GM10248 (cell line): ENCODE results near the gene NEURL1.

Experiments
- CTCF ChIA-PET: fragments of 300-600 bp; sonication (Branson Sonifier 250); formaldehyde crosslinking; extraction: SDS; loops from one replicate; lab custom pipeline; 2021; ENCODE audit warnings: antibody characterized with exemption; lab: Yijun Ruan, JAX
- POLR2A ChIA-PET: fragments of 350-650 bp; sonication (Branson Sonifier 250); formaldehyde crosslinking; extraction: SDS; loops from one replicate; lab custom pipeline; 2020; ENCODE audit warnings: antibody characterized with exemption; lab: Yijun Ruan, JAX
- DNase-seq: peaks from one replicate; pipeline ENCODE4 v3.0.0; 2012; ENCODE audit errors: extremely low spot score
- TF ChIP-seq, protein P1 (sequence below): IDR thresholded peaks from 2 replicates; pipeline ENCODE4 v1.5.1; 2012; ENCODE audit warnings: mild to moderate bottlenecking, low read depth; ENCODE audit errors: extremely low read depth, missing control alignments, control extremely low read depth

NEURL1 gene

DNA sequence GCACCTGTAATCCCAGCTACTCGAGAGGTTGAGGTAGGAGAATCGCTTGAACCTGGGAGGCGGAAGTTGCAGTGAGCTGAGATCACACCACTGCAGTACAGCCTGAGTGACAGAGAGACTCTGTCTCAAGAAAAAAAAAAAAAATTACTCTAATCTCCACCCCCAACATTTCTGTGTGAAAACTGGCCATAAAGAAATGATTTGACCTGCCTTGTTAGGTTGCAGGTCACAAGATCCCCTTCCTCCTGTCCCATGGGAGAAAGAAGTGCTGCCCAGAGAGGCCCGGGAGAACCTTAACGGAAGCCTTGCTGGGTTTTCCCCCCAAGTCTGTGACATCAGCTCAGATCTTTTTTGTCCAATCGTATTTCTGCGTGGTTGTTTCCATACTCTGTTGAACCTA, 26.1 kb upstream of the NEURL1 start:
- ChIA-PET POLR2A (interaction anchor here (0.7 kb wide), 1 partner anchor 24 kb away, joined by 4 read pairs; no protein-coding TSS in a partner anchor), CTCF (interaction anchor here (1.1 to 2.9 kb wide), 6 partner anchors 9 to 138 kb away, joined by 3 to 15 read pairs (median 4); no protein-coding TSS in a partner anchor)
- DNase-seq: peak; percentile 57
- TF ChIP-seq, protein P1, sequence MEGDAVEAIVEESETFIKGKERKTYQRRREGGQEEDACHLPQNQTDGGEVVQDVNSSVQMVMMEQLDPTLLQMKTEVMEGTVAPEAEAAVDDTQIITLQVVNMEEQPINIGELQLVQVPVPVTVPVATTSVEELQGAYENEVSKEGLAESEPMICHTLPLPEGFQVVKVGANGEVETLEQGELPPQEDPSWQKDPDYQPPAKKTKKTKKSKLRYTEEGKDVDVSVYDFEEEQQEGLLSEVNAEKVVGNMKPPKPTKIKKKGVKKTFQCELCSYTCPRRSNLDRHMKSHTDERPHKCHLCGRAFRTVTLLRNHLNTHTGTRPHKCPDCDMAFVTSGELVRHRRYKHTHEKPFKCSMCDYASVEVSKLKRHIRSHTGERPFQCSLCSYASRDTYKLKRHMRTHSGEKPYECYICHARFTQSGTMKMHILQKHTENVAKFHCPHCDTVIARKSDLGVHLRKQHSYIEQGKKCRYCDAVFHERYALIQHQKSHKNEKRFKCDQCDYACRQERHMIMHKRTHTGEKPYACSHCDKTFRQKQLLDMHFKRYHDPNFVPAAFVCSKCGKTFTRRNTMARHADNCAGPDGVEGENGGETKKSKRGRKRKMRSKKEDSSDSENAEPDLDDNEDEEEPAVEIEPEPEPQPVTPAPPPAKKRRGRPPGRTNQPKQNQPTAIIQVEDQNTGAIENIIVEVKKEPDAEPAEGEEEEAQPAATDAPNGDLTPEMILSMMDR: no peak

DNA sequence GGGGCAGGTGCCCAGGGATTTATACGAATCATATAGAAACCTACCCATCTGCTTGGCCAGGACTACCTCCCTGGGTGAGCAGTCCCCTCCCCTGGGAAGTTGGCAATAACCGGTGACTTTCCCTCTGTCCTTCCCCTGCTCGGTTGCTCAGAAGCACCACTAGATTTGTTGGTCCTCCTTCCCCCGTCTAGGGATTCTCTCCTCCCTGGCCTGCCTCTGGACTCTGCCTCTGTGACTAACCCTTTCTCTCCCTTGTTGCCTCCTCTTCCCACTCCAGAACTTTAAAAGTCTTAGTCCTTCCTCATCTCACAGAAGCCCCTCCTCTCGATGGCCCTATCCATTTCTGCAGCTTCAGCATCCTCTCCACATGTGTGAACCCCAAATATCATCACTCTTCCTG, 24.3 kb upstream of the NEURL1 start:
- CTCF ChIA-PET: interaction anchor here (0.9 to 1.3 kb wide), 4 partner anchors 9 to 38 kb away, joined by 3 to 4 read pairs (median 3); partner anchors contain the start of gene CALHM3
- POLR2A ChIA-PET: no interaction called here
- TF ChIP-seq, protein P1: no peak
- no peak for DNase-seq

DNA sequence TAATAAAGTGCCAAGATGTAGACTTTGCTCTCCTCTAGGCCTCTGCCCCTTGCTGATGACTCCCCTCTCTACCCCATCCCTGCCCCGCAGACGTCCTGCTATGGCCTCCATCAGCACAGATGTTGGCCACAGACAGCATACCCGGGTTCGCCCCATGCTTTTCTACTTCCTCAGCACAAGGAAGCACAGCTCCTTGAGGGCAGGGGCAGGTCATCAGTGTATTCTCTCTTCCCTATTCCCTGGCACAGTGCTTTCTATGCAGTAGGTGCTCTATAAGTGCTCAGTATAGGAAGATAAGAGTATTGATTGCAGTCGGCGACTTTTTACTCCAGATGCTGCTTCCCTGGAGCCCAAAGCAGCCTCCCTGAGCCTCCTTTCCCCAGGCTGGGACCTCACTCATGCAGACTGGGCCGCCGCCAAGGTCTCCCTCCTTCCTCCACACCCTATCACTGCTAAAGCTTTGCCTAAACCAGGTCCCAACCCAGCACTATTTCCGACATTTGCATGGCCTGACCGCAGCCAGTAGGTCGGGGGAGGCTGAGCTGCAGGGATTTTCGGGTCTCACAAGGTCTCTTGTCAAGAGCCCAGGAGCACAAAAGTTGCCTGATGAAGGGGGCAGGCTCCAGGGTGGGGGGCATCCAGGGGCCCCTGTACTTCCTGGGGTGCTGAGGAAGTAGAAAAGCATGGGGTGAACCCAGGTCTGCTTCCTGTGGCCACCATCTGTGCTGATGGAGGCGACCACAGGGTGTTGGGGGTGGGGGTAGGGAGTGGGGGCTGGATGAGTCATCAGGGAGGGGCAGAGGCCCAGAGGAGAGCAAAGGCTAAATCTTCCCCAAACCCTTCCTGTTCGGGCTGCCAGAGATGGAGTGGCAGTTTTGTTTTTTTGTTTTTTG, 22.5 kb upstream of the NEURL1 start:
- ChIA-PET CTCF (interaction anchor here (1.5 to 2.9 kb wide), 5 partner anchors 10 to 55 kb away, joined by 3 to 15 read pairs (median 7); no protein-coding TSS in a partner anchor), POLR2A (interaction anchor here (0.5 to 0.8 kb wide), 3 partner anchors 12 to 536 kb away, joined by 3 to 8 read pairs (median 3); partner anchors contain the start of gene CALHM1)
- peak; percentile 88 for DNase-seq
- TF ChIP-seq, protein P1: no peak

DNA sequence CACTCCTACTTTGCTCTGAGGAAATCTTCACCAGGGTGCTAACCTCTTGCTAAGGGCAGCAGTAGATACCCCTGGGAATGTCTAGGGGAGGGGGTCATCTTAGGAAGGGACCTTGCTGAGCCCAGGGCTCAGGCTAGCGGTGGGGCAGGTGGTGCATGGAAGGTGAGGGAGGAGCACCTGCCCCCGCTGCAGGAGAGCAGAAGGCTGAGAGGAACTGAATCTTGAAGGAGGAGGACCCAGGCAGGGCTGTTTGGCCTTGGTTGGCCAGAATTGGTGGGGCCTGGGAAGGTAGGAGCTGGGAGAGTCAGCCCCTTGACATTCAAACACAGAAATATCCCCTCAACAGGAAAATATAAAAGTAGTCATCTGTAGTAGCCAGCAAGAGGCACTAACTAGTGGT, 21.5 kb upstream of the NEURL1 start:
- ChIA-PET CTCF (interaction anchor here (1.0 to 2.9 kb wide), 6 partner anchors 9 to 56 kb away, joined by 3 to 15 read pairs (median 4); no protein-coding TSS in a partner anchor), POLR2A (interaction anchor here (0.8 kb wide), 1 partner anchor 55 kb away, joined by 3 read pairs; no protein-coding TSS in a partner anchor)
- TF ChIP-seq, protein P1: no peak
- DNase-seq: peak; percentile 76

DNA sequence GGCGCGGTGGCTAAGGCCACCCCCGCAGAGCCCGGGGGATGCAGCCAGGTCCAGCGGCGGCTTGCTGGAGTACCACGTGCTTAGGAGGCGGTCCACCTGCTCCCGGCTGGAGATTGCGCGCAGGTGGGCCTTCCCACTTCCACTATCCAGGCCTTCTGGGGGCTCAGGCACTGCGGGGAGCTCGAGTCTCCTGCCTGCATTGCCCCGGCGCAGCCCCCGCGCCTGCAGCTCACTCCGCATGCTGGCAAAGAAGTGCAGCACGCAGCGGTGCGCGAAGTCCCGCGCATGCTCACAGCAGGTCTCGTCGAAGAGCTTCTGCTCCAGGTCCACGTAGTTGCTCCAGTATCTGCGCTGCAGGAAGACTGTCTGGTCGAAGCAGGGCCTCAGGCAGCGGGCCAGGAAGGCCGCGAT, 20.2 kb upstream of the NEURL1 start:
- POLR2A ChIA-PET: no interaction called here
- CTCF ChIA-PET: interaction anchor here (1.0 to 4.4 kb wide), 5 partner anchors 13 to 57 kb away, joined by 3 to 42 read pairs (median 11); partner anchors contain the start of gene CALHM2
- DNase-seq: no peak

DNA sequence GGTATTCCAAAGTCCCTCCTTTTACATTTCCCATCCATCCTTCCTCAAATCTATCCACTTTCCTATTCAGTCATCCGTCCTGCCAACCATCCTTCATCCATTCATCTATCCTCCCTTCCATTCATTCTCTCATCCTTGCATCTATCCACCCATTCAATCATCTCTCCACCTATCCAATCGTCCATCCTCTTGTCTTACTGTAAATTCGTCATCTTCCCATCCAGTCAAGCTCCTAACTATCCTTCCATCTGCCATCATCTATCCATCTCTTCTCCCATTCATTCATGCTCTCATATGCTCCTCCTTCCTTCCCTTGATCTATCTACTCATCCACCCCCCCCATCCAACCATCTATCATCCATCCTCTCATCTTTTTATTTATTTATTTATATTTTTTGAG, 19.4 kb upstream of the NEURL1 start:
- no peak for DNase-seq
- TF ChIP-seq, protein P1: no peak
- CTCF ChIA-PET: interaction anchor here (1.5 to 8.4 kb wide), 4 partner anchors 9 to 57 kb away, joined by 5 to 95 read pairs (median 29); partner anchors contain the start of gene CALHM2
- POLR2A ChIA-PET: no interaction called here

More for the DNA sequence above, 20.2 kb upstream of the NEURL1 start:
- TF ChIP-seq, protein P1: no peak
